HepG2 (cell line): ENCODE results near the gene ZNF554. TPM values are rescaled to one million over a fixed set of nuclear protein-coding genes. Genes with fewer than 3 reads are reported as not detected.

Experiments
- DMTF1 ChIP-seq: sonication (generic); formaldehyde crosslinking; IDR thresholded peaks from 2 replicates; pipeline ENCODE4 v1.4.0; 2020; ENCODE audit warnings: mild to moderate bottlenecking, missing genetic modification reagents
- HOXA3 ChIP-seq: sonication (generic); formaldehyde crosslinking; IDR thresholded peaks from 2 replicates; pipeline ENCODE4 v1.5.0; 2020; ENCODE audit warnings: missing genetic modification reagents
- HOXD1 ChIP-seq: sonication (generic); formaldehyde crosslinking; IDR thresholded peaks from 2 replicates; pipeline ENCODE4 v1.5.0; 2020; ENCODE audit warnings: missing genetic modification reagents
- IRX3 ChIP-seq: sonication (generic); formaldehyde crosslinking; IDR thresholded peaks from 2 replicates; pipeline ENCODE4 v1.8.1; 2023; ENCODE audit warnings: mild to moderate bottlenecking, low read depth, missing genetic modification reagents, borderline replicate concordance
- ONECUT2 ChIP-seq: sonication (generic); formaldehyde crosslinking; IDR thresholded peaks from 2 replicates; pipeline ENCODE4 v1.4.0; 2020; ENCODE audit warnings: missing genetic modification reagents
- PLRG1 ChIP-seq: fragments of 450-650 bp; conservative IDR thresholded peaks from 2 replicates; pipeline ENCODE4 v1.6.1; 2016
- POLR2A ChIP-seq, 2 experiments: IDR thresholded peaks; 2 replicates each; pipeline ENCODE4 v1.6.1; 2011; ENCODE audit warnings: low read depth in 2 of 2, low read length in 2 of 2, mild to moderate bottlenecking in 1 of 2, moderate library complexity in 1 of 2; ENCODE audit not compliant: insufficient read depth in 1 of 2
- RORA ChIP-seq: sonication (generic); formaldehyde crosslinking; IDR thresholded peaks from 2 replicates; pipeline ENCODE4 v1.5.0; 2020; ENCODE audit warnings: mild to moderate bottlenecking, missing genetic modification reagents, moderate library complexity
- SSRP1 ChIP-seq: IDR thresholded peaks from 2 replicates; pipeline ENCODE4 v1.6.1; 2016; ENCODE audit warnings: control low read depth
- SUZ12 ChIP-seq: fragments of 150-350 bp; IDR thresholded peaks from 2 replicates; pipeline ENCODE4 v1.6.1; 2014; ENCODE audit warnings: low read depth, low read length
- TAF1 ChIP-seq: sonication (generic); formaldehyde crosslinking; IDR thresholded peaks from 2 replicates; pipeline ENCODE4 v1.4.0; 2020; ENCODE audit warnings: missing genetic modification reagents
- TBP ChIP-seq: sonication (generic); formaldehyde crosslinking; IDR thresholded peaks from 2 replicates; pipeline ENCODE4 v1.5.0; 2020; ENCODE audit warnings: missing genetic modification reagents
- ZNF329 ChIP-seq: sonication (generic); formaldehyde crosslinking; IDR thresholded peaks from 2 replicates; pipeline ENCODE4 v1.9.0; 2021; ENCODE audit warnings: low read depth, mild to moderate bottlenecking, missing genetic modification reagents
- ZNF616 ChIP-seq: sonication (generic); formaldehyde crosslinking; IDR thresholded peaks from 2 replicates; pipeline ENCODE4 v1.5.0; 2020; ENCODE audit warnings: low read depth, mild to moderate bottlenecking, missing genetic modification reagents
- polyA plus RNA-seq, 8 experiments: library from polyadenylated mRNA; depleted of rRNA in 3 of 8; stranded (reverse) in 7 of 8; unstranded in 1 of 8; fragments of >200 nt; fragmentation: Illumina TruSeq in 4 of 8; extraction: Trizol in 4 of 8; gene quantifications; 2 replicates each; pipeline versions ENCODE4 v1.2.1 to v1.2.3, GENCODE V29; 2011 to 2016; ENCODE audit warnings: low read depth in 4 of 8, missing spikeins in 1 of 8, mixed read lengths in 1 of 8; ENCODE audit not compliant: insufficient read depth in 1 of 8
- total RNA-seq, 5 experiments: library from RNA; depleted of rRNA; stranded (reverse); fragments of >200 nt; fragmentation: Illumina TruSeq; extraction: Trizol; gene quantifications; 2 replicates each; pipeline ENCODE4 v1.2.3, GENCODE V29; 2016; ENCODE audit warnings: low read depth in 1 of 5
- TF ChIP-seq, protein P1 (sequence below): sonication (generic); formaldehyde crosslinking; IDR thresholded peaks from 2 replicates; pipeline ENCODE4 v1.5.1; 2020; ENCODE audit warnings: mild to moderate bottlenecking, missing genetic modification reagents, moderate library complexity
- TF ChIP-seq, protein P2 (sequence below): sonication (generic); formaldehyde crosslinking; IDR thresholded peaks from 2 replicates; pipeline ENCODE4 v1.4.0; 2020; ENCODE audit warnings: mild to moderate bottlenecking, missing genetic modification reagents
- TF ChIP-seq, protein P3 (sequence below): sonication (generic); IDR thresholded peaks from 2 replicates; pipeline ENCODE4 v1.6.1; 2016; ENCODE audit warnings: low read depth, borderline replicate concordance
- TF ChIP-seq, protein P4 (sequence below): sonication (generic); formaldehyde crosslinking; IDR thresholded peaks from 2 replicates; pipeline ENCODE4 v1.5.0; 2020; ENCODE audit warnings: mild to moderate bottlenecking, missing genetic modification reagents

Gene ZNF554
- total and polyA plus RNA-seq, 2 of the 13 experiments (the other 11 are each of a cell fraction or from before 2014, with no cell fraction given) = 2.2 to 2.7 TPM

GRCh38 chr19:2785244-2785997 is 34.2 kb upstream of the ZNF554 start, which contains the start of gene THOP1 (continued):
- TF ChIP-seq DMTF1 (no peak), ONECUT2 (no peak), ZNF329 (CRISPR knock-in tag) (no peak), TAF1 (CRISPR knock-in tag) (peak; percentile 60; the same call in 1 of the 2 replicates), SSRP1 (CRISPR knock-in tag) (no peak), IRX3 (no peak), ZNF616 (no peak), RORA (CRISPR knock-in tag) (no peak), SUZ12 (peak; percentile 24; the same call in 1 of the 2 replicates), POLR2A (IDR thresholded peaks at IDR 0.05; ENCODE audit: insufficient read depth in 1 of 2, low read depth in 2 of 2, low read length in 2 of 2) (peak; percentile 56 to 90; a peak in 3 of 4 replicates), HOXD1 (CRISPR knock-in tag) (0 out of 2 replicates have a peak, but pooled peaks have one; percentile 17), PLRG1 (no peak), HOXA3 (peak; percentile 72; the same call in 1 of the 2 replicates), TBP (no peak)
- TF ChIP-seq, protein P1, sequence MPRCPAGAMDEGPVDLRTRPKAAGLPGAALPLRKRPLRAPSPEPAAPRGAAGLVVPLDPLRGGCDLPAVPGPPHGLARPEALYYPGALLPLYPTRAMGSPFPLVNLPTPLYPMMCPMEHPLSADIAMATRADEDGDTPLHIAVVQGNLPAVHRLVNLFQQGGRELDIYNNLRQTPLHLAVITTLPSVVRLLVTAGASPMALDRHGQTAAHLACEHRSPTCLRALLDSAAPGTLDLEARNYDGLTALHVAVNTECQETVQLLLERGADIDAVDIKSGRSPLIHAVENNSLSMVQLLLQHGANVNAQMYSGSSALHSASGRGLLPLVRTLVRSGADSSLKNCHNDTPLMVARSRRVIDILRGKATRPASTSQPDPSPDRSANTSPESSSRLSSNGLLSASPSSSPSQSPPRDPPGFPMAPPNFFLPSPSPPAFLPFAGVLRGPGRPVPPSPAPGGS (CRISPR knock-in tag) = 0 out of 2 replicates have a peak, but pooled peaks have one; percentile 17
- TF ChIP-seq, protein P2, sequence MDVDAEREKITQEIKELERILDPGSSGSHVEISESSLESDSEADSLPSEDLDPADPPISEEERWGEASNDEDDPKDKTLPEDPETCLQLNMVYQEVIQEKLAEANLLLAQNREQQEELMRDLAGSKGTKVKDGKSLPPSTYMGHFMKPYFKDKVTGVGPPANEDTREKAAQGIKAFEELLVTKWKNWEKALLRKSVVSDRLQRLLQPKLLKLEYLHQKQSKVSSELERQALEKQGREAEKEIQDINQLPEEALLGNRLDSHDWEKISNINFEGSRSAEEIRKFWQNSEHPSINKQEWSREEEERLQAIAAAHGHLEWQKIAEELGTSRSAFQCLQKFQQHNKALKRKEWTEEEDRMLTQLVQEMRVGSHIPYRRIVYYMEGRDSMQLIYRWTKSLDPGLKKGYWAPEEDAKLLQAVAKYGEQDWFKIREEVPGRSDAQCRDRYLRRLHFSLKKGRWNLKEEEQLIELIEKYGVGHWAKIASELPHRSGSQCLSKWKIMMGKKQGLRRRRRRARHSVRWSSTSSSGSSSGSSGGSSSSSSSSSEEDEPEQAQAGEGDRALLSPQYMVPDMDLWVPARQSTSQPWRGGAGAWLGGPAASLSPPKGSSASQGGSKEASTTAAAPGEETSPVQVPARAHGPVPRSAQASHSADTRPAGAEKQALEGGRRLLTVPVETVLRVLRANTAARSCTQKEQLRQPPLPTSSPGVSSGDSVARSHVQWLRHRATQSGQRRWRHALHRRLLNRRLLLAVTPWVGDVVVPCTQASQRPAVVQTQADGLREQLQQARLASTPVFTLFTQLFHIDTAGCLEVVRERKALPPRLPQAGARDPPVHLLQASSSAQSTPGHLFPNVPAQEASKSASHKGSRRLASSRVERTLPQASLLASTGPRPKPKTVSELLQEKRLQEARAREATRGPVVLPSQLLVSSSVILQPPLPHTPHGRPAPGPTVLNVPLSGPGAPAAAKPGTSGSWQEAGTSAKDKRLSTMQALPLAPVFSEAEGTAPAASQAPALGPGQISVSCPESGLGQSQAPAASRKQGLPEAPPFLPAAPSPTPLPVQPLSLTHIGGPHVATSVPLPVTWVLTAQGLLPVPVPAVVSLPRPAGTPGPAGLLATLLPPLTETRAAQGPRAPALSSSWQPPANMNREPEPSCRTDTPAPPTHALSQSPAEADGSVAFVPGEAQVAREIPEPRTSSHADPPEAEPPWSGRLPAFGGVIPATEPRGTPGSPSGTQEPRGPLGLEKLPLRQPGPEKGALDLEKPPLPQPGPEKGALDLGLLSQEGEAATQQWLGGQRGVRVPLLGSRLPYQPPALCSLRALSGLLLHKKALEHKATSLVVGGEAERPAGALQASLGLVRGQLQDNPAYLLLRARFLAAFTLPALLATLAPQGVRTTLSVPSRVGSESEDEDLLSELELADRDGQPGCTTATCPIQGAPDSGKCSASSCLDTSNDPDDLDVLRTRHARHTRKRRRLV (CRISPR knock-in tag) = no peak
- TF ChIP-seq, protein P3, sequence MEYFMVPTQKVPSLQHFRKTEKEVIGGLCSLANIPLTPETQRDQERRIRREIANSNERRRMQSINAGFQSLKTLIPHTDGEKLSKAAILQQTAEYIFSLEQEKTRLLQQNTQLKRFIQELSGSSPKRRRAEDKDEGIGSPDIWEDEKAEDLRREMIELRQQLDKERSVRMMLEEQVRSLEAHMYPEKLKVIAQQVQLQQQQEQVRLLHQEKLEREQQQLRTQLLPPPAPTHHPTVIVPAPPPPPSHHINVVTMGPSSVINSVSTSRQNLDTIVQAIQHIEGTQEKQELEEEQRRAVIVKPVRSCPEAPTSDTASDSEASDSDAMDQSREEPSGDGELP = no peak
- TF ChIP-seq, protein P4, sequence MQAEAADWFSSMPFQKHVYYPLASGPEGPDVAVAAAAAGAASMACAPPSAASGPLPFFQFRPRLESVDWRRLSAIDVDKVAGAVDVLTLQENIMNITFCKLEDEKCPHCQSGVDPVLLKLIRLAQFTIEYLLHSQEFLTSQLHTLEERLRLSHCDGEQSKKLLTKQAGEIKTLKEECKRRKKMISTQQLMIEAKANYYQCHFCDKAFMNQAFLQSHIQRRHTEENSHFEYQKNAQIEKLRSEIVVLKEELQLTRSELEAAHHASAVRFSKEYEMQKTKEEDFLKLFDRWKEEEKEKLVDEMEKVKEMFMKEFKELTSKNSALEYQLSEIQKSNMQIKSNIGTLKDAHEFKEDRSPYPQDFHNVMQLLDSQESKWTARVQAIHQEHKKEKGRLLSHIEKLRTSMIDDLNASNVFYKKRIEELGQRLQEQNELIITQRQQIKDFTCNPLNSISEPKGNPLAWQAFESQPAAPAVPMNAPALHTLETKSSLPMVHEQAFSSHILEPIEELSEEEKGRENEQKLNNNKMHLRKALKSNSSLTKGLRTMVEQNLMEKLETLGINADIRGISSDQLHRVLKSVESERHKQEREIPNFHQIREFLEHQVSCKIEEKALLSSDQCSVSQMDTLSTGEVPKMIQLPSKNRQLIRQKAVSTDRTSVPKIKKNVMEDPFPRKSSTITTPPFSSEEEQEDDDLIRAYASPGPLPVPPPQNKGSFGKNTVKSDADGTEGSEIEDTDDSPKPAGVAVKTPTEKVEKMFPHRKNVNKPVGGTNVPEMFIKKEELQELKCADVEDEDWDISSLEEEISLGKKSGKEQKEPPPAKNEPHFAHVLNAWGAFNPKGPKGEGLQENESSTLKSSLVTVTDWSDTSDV (CRISPR knock-in tag) = no peak
